ENCODE results near the gene CADM1. TPM values are rescaled to one million over a fixed set of nuclear protein-coding genes. Genes with fewer than 3 reads are reported as not detected.

Gene CADM1
- total RNA-seq, 1 experiment from 2014 or later = 0.79 TPM

- ChIA-PET RAD21 (ENCODE audit: low non-redundant PET in 1 of 2, low total read pairs in 2 of 2, uncharacterized antibody in 2 of 2, unreplicated experiment in 2 of 2) (no interaction called here), CTCF (no interaction called here), POLR2A (no interaction called here)
- Histone ChIP-seq H3K27me3 (ENCODE audit: insufficient read depth, low read length) (no peaks in the 10 kb centered on the region), H4K20me1 (ENCODE audit: insufficient read depth) (no peaks in the 10 kb centered on the region), H3K27ac (ENCODE audit: low read depth, low read length) (no peak overlapping the region), H3K36me3 (ENCODE audit: control insufficient read depth in 1 of 2, insufficient read depth in 2 of 2, low read length in 2 of 2) (no peaks in the 10 kb centered on the region), H3K4me1 (ENCODE audit: control insufficient read depth in 1 of 2, insufficient read depth in 2 of 2, low read length in 2 of 2) (no peaks in the 10 kb centered on the region), H3K9me3 (ENCODE audit: control insufficient read depth in 1 of 2, insufficient read depth in 1 of 2, low read depth in 1 of 2, low read length in 2 of 2) (no peaks in the 10 kb centered on the region; a peak in 2 of 4 replicates), H3K4me2 (ENCODE audit: low read length) (no peak overlapping the region), H3K79me2 (ENCODE audit: insufficient read depth, low read length) (no peaks in the 10 kb centered on the region), H3K9me2 (ENCODE audit: insufficient read depth) (no peaks in the 10 kb centered on the region), H2AFZ (ENCODE audit: low read depth, low read length, poor library complexity, severe bottlenecking) (no peak overlapping the region), H3K4me3 (replicated peaks in 1 of 2; ENCODE audit: low read depth in 1 of 2, low read length in 2 of 2) (no peak overlapping the region), H3K9ac (ENCODE audit: low read length) (no peak overlapping the region)
- no peak for ATAC-seq
- no peak for TF ChIP-seq MAX (IDR thresholded peaks at IDR 0.05)
- TF ChIP-seq REST (IDR thresholded peaks at IDR 0.05; ENCODE audit: low read depth) = no peak
- no peak for TF ChIP-seq EZH2phosphoT487 (IDR thresholded peaks at IDR 0.05; ENCODE audit: borderline replicate concordance)
- no peak for TF ChIP-seq TCF7L2 (IDR thresholded peaks at IDR 0.05; ENCODE audit: borderline replicate concordance, extremely low read depth, insufficient read depth, insufficient read length)
- TF ChIP-seq ZFX (IDR thresholded peaks at IDR 0.05) = no peak
- intact Hi-C loops (cut with micrococcal nuclease) = no loop called here
- DNase-seq (ENCODE audit: low read depth, low spot score) = no peak
- no TSS peak for BruUV-seq (replicated peaks)
Observed at GRCh38 chr11:115430345-115430744, 73.9 kb downstream of the CADM1 start.

- intact Hi-C loops (cut with micrococcal nuclease) = no loop called here
- Histone ChIP-seq H3K4me3 (replicated peaks in 1 of 2; ENCODE audit: low read depth in 1 of 2, low read length in 2 of 2) (no peak overlapping the region), H3K9me2 (ENCODE audit: insufficient read depth) (no peaks in the 10 kb centered on the region), H3K4me2 (ENCODE audit: low read length) (no peak overlapping the region), H3K27me3 (ENCODE audit: insufficient read depth, low read length) (no peaks in the 10 kb centered on the region), H3K9me3 (ENCODE audit: control insufficient read depth in 1 of 2, insufficient read depth in 1 of 2, low read depth in 1 of 2, low read length in 2 of 2) (peaks cover 0 to 4% of the 10 kb centered on the region in 2 experiments; a peak in 2 of 4 replicates), H2AFZ (ENCODE audit: low read depth, low read length, poor library complexity, severe bottlenecking) (no peak overlapping the region), H4K20me1 (ENCODE audit: insufficient read depth) (no peaks in the 10 kb centered on the region), H3K79me2 (ENCODE audit: insufficient read depth, low read length) (no peaks in the 10 kb centered on the region), H3K27ac (ENCODE audit: low read depth, low read length) (no peak overlapping the region), H3K9ac (ENCODE audit: low read length) (no peak overlapping the region), H3K4me1 (ENCODE audit: control insufficient read depth in 1 of 2, insufficient read depth in 2 of 2, low read length in 2 of 2) (no peaks in the 10 kb centered on the region), H3K36me3 (ENCODE audit: control insufficient read depth in 1 of 2, insufficient read depth in 2 of 2, low read length in 2 of 2) (no peaks in the 10 kb centered on the region)
- BruUV-seq (replicated peaks) = no TSS peak
- TF ChIP-seq FOSL1 (IDR thresholded peaks at IDR 0.05; ENCODE audit: low read depth) (no peak), ATF3 (IDR thresholded peaks at IDR 0.05) (no peak), ZNF274 (IDR thresholded peaks at IDR 0.05; ENCODE audit: low read depth, low read length) (no peak), ELF1 (IDR thresholded peaks at IDR 0.05; ENCODE audit: borderline replicate concordance, low read depth) (no peak), RAD21 (IDR thresholded peaks at IDR 0.05; ENCODE audit: low read depth) (no peak), MAX (IDR thresholded peaks at IDR 0.05) (no peak), EZH2 (IDR thresholded peaks at IDR 0.05) (no peak), TCF7L2 (IDR thresholded peaks at IDR 0.05; ENCODE audit: borderline replicate concordance, extremely low read depth, insufficient read depth, insufficient read length) (no peak), SIN3A (IDR thresholded peaks at IDR 0.05; ENCODE audit: low read depth) (no peak), POLR2A (IDR thresholded peaks at IDR 0.05; ENCODE audit: borderline replicate concordance, extremely low read depth, insufficient read depth, insufficient read length) (no peak)
- RAD21 ChIA-PET (ENCODE audit: low non-redundant PET in 1 of 2, low total read pairs in 2 of 2, uncharacterized antibody in 2 of 2, unreplicated experiment in 2 of 2) = no interaction called here
- DNase-seq (ENCODE audit: low read depth, low spot score) (no peak), ATAC-seq (no peak)
- POLR2A ChIA-PET = no interaction called here
- CTCF ChIA-PET = no interaction called here
Observed at GRCh38 chr11:115428306-115428705, 75.9 kb downstream of the CADM1 start.

All from HCT116 (cell line).